ENCODE data around the gene FNIP1.
"Not testable (repeated sequence)": the region's sequence is repeated elsewhere in the genome, so short reads cannot be mapped to it uniquely, and the experiment has no call there.

FNIP1 gene

DNA sequence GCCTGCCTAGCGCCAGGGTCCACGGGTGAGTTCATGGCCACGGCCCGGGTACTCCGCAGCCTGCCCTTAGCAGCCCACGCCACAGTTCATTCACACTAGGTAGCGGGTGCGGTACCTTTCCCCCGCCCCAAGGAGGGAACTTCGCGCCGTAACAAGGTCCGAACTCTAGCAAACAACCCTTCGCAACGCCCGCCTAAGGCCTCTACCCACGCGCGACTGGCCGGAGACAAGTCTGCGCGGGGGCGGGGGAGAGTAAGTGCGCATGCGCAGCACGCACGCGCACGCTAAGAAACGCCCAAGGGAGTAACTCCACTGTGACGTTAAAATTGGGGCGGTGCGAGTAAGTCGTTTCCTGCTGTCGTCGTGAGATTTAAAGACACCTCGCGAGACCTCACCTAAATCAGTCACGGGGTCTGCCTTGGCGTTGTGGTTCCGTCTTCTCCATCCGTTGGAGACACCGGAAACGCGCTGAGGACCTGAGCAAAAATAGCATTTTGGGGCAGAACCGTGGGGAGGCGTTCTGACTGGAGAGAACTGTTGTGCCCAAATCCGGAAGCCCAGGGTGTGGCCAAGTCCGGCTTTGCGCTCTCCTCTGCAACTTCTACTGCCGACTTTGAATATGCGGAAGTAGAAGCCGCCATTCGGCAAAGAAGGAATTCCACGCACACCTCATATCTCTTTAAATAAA lies 161.7 kb downstream of the FNIP1 start, which contains the start of gene RAPGEF6:
RAPGEF6 (minus strand) TSS at position 234 of the 688 bp plus-strand sequence; CDS start at position 35, 199 bp downstream.
- DNase-seq, result peak; percentile 100

DNA sequence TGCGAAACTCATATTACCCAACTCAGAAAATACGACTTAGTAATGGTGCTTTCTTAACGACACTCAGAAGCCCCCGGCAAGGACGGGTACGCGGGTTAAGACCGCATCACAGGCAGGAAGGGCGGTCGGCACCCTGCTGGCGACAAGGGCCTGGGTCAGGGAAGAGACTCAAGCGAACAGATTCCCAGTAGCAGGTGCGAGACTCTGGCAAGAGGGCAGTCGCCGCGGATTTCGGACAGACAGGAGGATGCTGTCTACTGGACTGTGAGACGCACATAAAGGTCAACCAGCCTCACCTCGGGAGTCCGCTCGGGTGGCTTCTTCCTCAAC lies 162.2 kb downstream of the FNIP1 start:
- peak; percentile 48 for DNase-seq

DNA sequence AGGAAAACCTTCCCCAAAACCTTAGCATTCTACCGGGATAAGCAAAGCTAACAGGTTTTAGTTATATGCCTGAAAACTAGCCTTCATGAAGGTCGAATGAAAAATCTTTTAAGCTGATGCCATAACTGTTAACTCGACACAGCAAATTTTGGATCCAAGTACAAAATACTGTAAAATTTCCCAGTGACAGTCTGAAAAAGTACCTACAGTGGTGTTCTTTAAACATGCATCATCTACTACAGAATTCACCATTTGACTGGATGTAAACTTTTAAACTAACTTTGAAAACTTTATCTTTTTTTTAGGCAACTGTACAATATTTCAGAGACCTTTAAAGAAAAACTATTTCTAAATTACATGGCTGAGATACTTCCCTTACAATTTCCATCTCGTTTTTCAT lies 162.6 kb downstream of the FNIP1 start:
- DNase-seq, result no peak

DNA sequence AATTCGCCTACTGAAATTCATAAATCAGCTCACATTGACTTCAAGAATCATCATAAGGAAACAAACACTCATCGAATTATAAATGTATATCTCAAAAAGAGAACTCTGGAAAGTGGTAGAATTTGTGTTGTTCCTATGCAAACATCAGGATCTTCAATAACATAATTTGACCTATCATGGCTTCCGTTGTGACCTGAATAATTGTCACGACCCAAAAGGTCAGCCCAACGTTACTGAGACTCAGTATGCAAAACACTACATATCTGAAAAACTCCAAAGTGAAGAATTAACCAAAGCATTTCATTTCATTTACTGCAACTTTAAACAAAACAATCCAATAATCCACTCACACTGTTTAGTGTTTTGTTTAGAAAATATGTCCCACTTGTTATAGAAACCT lies 163.0 kb downstream of the FNIP1 start:
- DNase-seq, result no peak

DNA sequence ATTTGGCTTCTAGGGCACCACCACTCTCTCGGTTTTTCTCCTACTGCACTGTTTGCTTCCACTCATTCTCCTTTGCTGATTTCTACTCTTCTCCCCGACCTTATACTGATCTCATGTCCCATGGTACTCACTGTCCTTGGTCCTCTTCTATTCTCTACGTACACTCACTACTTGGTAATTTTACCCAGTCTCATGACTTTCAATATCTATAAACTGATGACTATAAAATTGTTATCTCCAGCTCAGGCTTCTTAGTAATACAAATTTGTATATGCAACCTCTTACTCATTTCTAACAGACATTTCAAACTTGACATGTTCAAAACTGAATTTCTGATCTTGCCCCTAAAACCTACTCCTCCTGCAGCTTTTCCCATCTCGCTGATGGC lies 165.9 kb downstream of the FNIP1 start:
- DNase-seq, result no peak

GRCh38 chr5:131630208-131630962 lies 166.4 kb downstream of the FNIP1 start:
- no peak for DNase-seq

- no peak for DNase-seq
Observed at GRCh38 chr5:131628990-131629389, 167.8 kb downstream of the FNIP1 start.

- DNase-seq, result no peak
Observed at GRCh38 chr5:131627207-131627865, 169.5 kb downstream of the FNIP1 start.

GRCh38 chr5:131622633-131623032 lies 174.2 kb downstream of the FNIP1 start:
- DNase-seq, result no peak

GRCh38 chr5:131621164-131621563 lies 175.7 kb downstream of the FNIP1 start:
- not testable (repeated sequence) for DNase-seq

DNA sequence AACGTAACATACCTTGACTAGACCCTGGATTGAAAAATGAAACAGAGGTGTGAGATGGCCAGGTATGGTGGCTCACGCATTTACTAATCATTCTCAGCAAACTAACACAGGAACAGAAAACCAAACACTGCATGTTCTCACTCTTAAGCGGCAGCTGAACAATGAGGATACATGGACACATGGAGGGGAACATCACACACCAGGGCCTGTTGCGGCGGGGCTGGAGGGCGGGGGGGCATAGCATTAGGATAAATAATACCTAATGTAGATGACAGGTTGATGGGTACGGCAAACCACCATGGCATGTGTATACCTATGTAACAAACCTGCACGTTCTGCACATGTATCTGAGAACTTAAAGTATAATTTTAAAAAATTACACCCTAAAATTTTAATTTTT lies 177.7 kb downstream of the FNIP1 start:
- no peak for DNase-seq

DNA sequence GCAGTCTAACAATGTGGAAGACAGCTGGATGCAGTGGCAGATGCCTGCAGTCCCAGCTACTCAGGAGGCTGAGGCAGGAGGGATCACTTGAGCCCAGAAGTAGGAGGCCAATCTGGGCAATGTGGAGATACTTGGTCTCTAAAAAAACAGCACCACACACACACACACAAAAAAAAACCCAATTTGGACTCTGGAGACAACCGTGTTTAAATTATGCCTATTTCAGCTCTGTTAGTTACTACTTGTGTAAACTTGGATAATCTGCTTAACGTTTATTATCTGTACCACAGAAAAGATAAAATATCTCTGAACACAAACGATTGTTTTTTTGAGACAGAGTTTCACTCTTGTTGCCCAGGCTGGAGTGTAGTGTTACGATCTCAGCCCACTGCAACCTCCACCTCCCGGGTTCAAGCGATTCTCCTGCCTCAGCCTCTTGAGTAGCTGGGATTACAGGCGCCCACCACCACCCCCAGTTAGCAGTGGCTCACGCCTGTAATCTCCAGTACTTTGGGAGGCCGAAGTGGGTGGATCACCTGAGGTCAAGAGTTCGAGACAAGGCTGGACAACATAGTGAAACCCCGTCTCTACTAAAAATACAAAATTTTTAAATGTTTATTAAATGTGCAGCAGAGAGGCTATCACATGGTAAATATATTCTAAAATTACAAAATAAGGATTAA lies 179.5 kb downstream of the FNIP1 start:
- DNase-seq, result no peak

- DNase-seq, result no peak
Observed at GRCh38 chr5:131615957-131616356, 180.9 kb downstream of the FNIP1 start.

- no peak for DNase-seq
Observed at GRCh38 chr5:131613423-131613822, 183.4 kb downstream of the FNIP1 start.

DNA sequence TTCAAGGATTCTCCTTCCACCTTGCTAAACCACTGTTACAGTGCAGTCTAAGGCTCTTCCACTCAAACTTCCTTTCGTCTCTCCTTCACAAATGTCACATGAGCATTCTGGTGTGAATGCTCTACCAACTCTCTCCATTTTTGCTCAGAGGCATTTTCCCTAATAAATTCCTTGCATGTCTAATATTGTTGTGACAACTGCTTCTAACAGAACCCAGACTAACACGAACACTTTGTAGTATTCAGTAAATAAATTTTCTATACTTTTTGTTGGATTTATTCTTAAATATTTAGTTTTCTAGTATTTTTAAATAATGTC lies 185.8 kb downstream of the FNIP1 start:
- DNase-seq, result no peak

- DNase-seq, result no peak
Observed at GRCh38 chr5:131610198-131611063, 186.4 kb downstream of the FNIP1 start.

DNA sequence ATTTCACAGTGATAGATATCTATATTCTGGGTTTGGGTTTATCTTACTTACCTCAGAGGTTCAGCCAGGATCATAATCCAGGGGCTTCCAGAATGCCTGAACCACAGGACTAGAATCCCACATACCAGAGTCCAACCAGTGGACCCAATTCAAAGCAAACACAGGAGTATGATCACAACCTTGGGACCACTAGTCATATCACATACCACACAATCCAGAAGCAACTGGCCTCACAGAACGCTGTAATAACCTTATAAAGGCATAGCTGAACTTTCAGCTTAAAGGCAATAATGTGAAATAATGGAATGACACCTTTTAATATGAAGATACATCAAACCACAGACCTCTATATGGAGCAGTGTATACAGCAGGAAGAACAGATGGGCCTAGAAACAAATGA lies 187.0 kb downstream of the FNIP1 start:
- DNase-seq, result no peak

DNA sequence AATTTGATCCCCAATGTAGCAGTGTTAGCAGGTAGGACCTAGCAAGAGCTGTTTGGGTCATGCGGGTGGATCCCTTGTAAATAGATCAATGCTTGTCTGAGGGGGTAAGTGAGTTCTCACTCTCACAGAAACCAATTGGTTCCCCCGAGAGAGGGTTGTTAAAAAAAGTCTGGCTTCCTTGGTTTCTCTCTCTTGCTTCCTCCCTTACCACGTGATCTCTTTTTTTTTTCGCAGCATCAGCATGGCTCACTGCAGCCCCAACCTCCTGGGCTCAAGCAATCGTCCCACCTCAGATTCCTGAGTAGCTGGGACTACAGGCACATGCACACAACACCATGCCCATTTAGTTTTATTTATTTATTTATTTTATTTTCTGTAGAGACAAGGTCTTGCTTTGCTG lies 188.2 kb downstream of the FNIP1 start:
- DNase-seq, result no peak

- DNase-seq, result no peak
Observed at GRCh38 chr5:131607903-131608540, 188.8 kb downstream of the FNIP1 start.

DNA sequence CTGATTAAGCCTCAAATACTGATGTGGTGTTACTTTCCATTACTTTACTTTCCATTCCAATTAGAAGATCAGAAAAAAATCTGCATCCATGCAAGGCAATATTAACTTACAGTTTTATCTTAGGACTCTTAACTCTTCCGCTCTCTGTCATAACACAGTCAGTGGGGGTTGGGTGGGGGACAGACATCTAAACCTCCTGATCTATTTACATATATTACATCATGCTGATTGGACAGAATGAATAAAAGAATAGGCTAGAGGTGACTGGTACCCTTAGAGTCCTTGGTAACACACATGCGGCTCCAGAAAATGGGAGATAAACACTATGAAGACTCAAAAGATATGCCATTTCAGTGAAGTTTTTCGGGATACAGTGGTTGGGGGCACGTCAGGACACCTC lies 189.4 kb downstream of the FNIP1 start:
- DNase-seq, result no peak

DNA sequence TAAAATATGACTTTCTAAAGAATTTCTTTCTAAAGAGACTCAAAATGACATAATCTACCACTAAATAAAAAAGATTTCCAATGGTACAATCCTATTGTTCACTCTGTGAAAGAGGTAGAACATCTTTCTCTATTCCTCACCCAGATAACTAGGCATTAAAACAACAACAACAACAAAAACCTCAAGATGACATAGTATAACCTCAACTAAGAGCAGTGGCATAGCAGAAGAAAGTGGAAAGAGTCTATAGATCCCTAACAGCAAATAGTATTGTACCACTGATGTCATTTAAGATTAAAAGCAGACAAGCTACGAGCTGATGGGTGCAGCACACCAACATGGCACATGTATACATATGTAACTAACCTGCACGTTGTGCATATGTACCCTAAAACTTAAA lies 191.7 kb downstream of the FNIP1 start:
- no peak for DNase-seq
